PC-9 (cell line): ENCODE data around the gene IGSF6.
"Not testable (repeated sequence)": the region's sequence is repeated elsewhere in the genome, so short reads cannot be mapped to it uniquely, and the experiment has no call there.

ENCODE experiments used
- EZH2 ChIP-seq: fragments of 200-600 bp; sonication (generic); IDR thresholded peaks from 2 replicates; pipeline ENCODE4 v1.8.0; 2017; ENCODE audit warnings: antibody characterized with exemption, low read depth
- TF ChIP-seq, protein P1 (sequence below): fragments of 200-600 bp; sonication (generic); conservative IDR thresholded peaks from 2 replicates; pipeline ENCODE4 v1.6.1; 2017; ENCODE audit warnings: mixed run types, antibody characterized with exemption, mild to moderate bottlenecking, moderate library complexity

DNA sequence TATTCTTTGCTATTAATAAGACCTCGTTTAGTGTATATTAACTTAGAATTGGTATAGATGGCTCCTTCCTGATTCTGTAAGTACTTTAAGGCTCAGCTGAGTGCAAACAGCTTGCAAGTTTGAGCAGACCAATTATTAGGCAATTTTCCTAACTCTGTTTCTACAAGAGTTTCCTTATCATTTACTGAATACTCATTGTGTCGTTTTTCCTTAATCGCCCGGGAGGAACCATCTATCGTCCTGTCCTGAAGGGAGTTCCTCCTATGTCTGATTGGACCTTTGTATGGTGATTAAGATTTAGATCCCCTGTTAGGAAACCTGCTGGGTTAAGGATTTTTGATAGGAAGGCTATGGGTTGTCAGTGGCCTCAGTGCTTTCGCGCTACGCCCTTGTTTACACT lies 21.0 kb downstream of the IGSF6 start:
- TF ChIP-seq, protein P1, sequence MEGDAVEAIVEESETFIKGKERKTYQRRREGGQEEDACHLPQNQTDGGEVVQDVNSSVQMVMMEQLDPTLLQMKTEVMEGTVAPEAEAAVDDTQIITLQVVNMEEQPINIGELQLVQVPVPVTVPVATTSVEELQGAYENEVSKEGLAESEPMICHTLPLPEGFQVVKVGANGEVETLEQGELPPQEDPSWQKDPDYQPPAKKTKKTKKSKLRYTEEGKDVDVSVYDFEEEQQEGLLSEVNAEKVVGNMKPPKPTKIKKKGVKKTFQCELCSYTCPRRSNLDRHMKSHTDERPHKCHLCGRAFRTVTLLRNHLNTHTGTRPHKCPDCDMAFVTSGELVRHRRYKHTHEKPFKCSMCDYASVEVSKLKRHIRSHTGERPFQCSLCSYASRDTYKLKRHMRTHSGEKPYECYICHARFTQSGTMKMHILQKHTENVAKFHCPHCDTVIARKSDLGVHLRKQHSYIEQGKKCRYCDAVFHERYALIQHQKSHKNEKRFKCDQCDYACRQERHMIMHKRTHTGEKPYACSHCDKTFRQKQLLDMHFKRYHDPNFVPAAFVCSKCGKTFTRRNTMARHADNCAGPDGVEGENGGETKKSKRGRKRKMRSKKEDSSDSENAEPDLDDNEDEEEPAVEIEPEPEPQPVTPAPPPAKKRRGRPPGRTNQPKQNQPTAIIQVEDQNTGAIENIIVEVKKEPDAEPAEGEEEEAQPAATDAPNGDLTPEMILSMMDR, result not testable (repeated sequence)
- TF ChIP-seq EZH2, result not testable (repeated sequence)
